GM10266 (cell line): ENCODE data around the gene TEDDM1.

Experiments
- DNase-seq: peaks from one replicate; pipeline ENCODE4 v3.0.0; 2012; ENCODE audit errors: extremely low spot score
- CTCF ChIP-seq: IDR thresholded peaks from 2 replicates; pipeline ENCODE4 v1.5.1; 2012; ENCODE audit warnings: mild to moderate bottlenecking, low read depth; ENCODE audit not compliant: control insufficient read depth, insufficient read depth; ENCODE audit errors: missing control alignments

TEDDM1 gene

GRCh38 chr1:182376936-182377574, 23.4 kb downstream of the TEDDM1 start:
- TF ChIP-seq CTCF = no peak
- DNase-seq = no peak

GRCh38 chr1:182374101-182374834, 26.2 kb downstream of the TEDDM1 start:
- no peak for DNase-seq
- TF ChIP-seq CTCF = no peak

GRCh38 chr1:182370532-182370931, 29.9 kb downstream of the TEDDM1 start:
- no peak for TF ChIP-seq CTCF

DNA sequence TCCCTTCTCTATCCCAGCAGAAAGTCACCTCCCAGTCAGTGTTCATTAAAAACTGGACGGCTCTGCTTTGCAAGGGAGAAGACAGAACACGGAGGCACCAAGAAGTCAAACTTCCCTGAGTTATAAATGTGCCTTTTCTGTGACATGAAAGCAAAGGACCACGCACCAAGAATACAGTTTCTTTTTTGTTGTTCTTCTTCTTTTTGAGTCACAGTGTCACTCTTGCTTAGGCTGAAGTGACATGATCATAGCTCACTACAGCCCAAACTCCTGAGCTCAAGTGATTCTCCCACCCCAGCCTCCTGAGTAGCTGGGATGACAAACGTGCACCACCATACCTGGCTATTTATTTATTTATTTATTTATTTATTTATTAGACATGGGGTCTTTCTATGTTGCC, 31.6 kb downstream of the TEDDM1 start:
- no peak for DNase-seq
- no peak for TF ChIP-seq CTCF

More at GRCh38 chr1:182370532-182370931, 29.9 kb downstream of the TEDDM1 start:
- DNase-seq = no peak

- TF ChIP-seq CTCF = no peak
Measured at GRCh38 chr1:182368358-182368757, 32.1 kb downstream of the TEDDM1 start.

GRCh38 chr1:182367926-182368325, 32.5 kb downstream of the TEDDM1 start:
- DNase-seq = no peak

More at GRCh38 chr1:182368358-182368757, 32.1 kb downstream of the TEDDM1 start:
- DNase-seq = no peak

More at GRCh38 chr1:182367926-182368325, 32.5 kb downstream of the TEDDM1 start:
- TF ChIP-seq CTCF = no peak
